ENCODE measurements around the gene CDKL1. TPM values are rescaled to one million over a fixed set of nuclear protein-coding genes. Genes with fewer than 3 reads are reported as not detected.

The CDKL1 gene
- total RNA-seq, 1 donor from 2014 or later: 3.4 TPM

DNA sequence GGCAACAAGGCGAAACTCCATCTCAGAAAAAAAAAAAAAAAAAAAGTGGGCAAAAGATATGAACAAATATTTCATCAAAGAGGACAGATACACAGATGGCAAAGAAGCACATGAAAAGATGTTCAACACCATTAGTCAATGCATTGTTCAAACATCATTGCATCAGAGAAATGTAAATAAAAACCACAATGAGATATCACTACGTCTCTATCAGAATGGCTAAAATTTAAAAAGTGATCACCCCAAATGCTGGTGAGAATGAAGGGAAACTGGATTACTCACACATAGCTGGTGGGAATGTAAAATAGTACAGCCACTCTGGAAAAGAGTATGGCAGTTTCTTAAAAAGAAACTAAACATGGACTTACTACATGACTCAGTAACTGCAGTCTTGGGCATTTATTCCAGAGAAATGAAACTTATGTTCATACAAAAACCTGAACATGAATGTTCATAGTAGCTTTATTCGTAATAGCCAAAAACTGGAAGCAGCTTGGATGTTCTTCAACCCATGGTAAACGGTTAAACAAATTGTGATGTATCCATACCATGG is 88.2 kb downstream of the CDKL1 start:
- no peak for TF ChIP-seq CTCF (IDR thresholded peaks at IDR 0.05; ENCODE audit: partially characterized antibody, unreplicated experiment)
- peaks cover 8% of the 10 kb centered on the region for H3K4me1 Mint-ChIP-seq (ENCODE audit: low read depth, unreplicated experiment)
- no peak overlapping the region for H3K27ac Mint-ChIP-seq (ENCODE audit: unreplicated experiment)
- peaks cover 2% of the 10 kb centered on the region for H3K9me3 Mint-ChIP-seq (ENCODE audit: unreplicated experiment)
- no peak for DNase-seq
- H3K27me3 Mint-ChIP-seq (ENCODE audit: unreplicated experiment): no peaks in the 10 kb centered on the region
- H3K4me3 Mint-ChIP-seq (ENCODE audit: unreplicated experiment): no peak overlapping the region
- H3K36me3 Mint-ChIP-seq (ENCODE audit: unreplicated experiment): peaks cover under 1% of the 10 kb centered on the region

DNA sequence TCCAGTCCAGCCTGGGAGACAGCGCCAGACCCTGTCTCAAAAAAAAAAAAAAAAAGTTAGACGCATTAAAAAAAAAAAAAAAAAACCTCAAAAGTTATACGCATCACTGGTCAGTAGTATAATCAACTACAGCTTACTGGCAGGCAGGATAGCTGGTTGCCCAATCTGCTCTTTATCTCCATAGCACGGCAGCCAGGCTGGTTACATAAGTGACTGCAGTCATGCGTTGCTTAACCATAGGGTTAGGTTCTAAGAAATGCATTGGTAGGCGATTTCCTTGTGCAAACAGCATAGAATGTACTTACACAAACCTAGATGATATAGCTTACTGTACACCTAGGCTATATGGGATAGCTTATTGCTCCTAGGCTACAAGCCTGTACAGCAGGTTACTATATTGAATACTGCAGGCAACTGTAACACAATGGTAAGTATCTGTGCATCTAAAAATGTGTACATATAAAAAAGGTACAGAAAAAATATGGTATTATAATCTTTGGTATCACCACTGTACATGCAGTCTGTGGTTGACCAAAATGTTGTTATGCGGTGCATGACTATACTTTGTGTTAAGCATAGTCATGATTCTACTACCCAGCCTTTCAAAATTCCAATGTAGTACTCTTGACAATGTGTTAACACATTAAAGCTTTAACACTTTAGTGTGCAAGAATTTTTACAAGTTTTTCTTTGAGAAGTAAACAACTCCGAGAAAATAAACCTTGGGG is 92.8 kb downstream of the CDKL1 start:
- Mint-ChIP-seq H3K27ac (ENCODE audit: unreplicated experiment) (no peak overlapping the region), H3K36me3 (ENCODE audit: unreplicated experiment) (no peaks in the 10 kb centered on the region)

GRCh38 chr14:50301914-50302313 is 94.8 kb downstream of the CDKL1 start:
- no peak overlapping the region for H3K4me3 Mint-ChIP-seq (ENCODE audit: unreplicated experiment)
- DNase-seq: no peak
- no peaks in the 10 kb centered on the region for H3K27me3 Mint-ChIP-seq (ENCODE audit: unreplicated experiment)
- no peaks in the 10 kb centered on the region for H3K36me3 Mint-ChIP-seq (ENCODE audit: unreplicated experiment)
- no peak for TF ChIP-seq CTCF (IDR thresholded peaks at IDR 0.05; ENCODE audit: partially characterized antibody, unreplicated experiment)
- H3K4me1 Mint-ChIP-seq (ENCODE audit: low read depth, unreplicated experiment): no peaks in the 10 kb centered on the region
- H3K27ac Mint-ChIP-seq (ENCODE audit: unreplicated experiment): no peak overlapping the region
- H3K9me3 Mint-ChIP-seq (ENCODE audit: unreplicated experiment): no peaks in the 10 kb centered on the region

More for the DNA sequence above, 92.8 kb downstream of the CDKL1 start:
- no peak for DNase-seq
- Mint-ChIP-seq H3K4me3 (ENCODE audit: unreplicated experiment) (no peak overlapping the region), H3K4me1 (ENCODE audit: low read depth, unreplicated experiment) (no peaks in the 10 kb centered on the region), H3K9me3 (ENCODE audit: unreplicated experiment) (no peaks in the 10 kb centered on the region), H3K27me3 (ENCODE audit: unreplicated experiment) (no peaks in the 10 kb centered on the region)
- no peak for TF ChIP-seq CTCF (IDR thresholded peaks at IDR 0.05; ENCODE audit: partially characterized antibody, unreplicated experiment)

GRCh38 chr14:50299585-50299984 is 97.1 kb downstream of the CDKL1 start:
- H3K4me1 Mint-ChIP-seq (ENCODE audit: low read depth, unreplicated experiment): no peaks in the 10 kb centered on the region
- no peaks in the 10 kb centered on the region for H3K36me3 Mint-ChIP-seq (ENCODE audit: unreplicated experiment)
- no peak for DNase-seq
- H3K9me3 Mint-ChIP-seq (ENCODE audit: unreplicated experiment): no peaks in the 10 kb centered on the region
- no peaks in the 10 kb centered on the region for H3K27me3 Mint-ChIP-seq (ENCODE audit: unreplicated experiment)
- H3K27ac Mint-ChIP-seq (ENCODE audit: unreplicated experiment): no peak overlapping the region
- no peak overlapping the region for H3K4me3 Mint-ChIP-seq (ENCODE audit: unreplicated experiment)
- TF ChIP-seq CTCF (IDR thresholded peaks at IDR 0.05; ENCODE audit: partially characterized antibody, unreplicated experiment): no peak

DNA sequence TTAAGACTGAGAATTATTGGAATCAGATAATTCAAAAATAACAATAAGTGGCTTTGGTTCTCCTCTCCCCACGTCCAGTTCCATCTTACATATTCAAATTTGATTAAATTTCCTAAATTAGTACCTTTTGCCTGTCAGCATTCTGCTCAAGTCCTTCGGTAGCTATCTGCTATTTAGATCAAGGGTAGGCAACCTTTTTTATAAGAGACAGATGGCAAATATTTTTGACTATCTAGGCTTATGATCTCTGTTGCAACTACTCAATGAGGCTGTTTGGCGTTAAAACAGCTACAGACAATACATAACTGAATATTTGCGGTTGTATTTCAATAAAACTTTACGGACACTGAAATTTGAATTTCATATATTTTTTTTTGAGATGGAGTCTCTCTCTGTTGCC is 106.4 kb downstream of the CDKL1 start:
- no peaks in the 10 kb centered on the region for H3K9me3 Mint-ChIP-seq (ENCODE audit: unreplicated experiment)
- no peaks in the 10 kb centered on the region for H3K27me3 Mint-ChIP-seq (ENCODE audit: unreplicated experiment)
- no peak overlapping the region for H3K4me3 Mint-ChIP-seq (ENCODE audit: unreplicated experiment)
- no peak overlapping the region for H3K27ac Mint-ChIP-seq (ENCODE audit: unreplicated experiment)
- no peak for DNase-seq
- peaks cover 4% of the 10 kb centered on the region for H3K36me3 Mint-ChIP-seq (ENCODE audit: unreplicated experiment)
- no peaks in the 10 kb centered on the region for H3K4me1 Mint-ChIP-seq (ENCODE audit: low read depth, unreplicated experiment)
- no peak for TF ChIP-seq CTCF (IDR thresholded peaks at IDR 0.05; ENCODE audit: partially characterized antibody, unreplicated experiment)

Data from glutamatergic neuron (in vitro differentiated cells).